Mucosa of gallbladder (tissue), 1 donor: Measurements from ENCODE around the gene BICRA. TPM values are rescaled to one million over a fixed set of nuclear protein-coding genes. Genes with fewer than 3 reads are reported as not detected.
"Not testable (repeated sequence)": the region's sequence is repeated elsewhere in the genome, so short reads cannot be mapped to it uniquely, and the experiment has no call there.

ENCODE experiments used
- DNase-seq: peaks from one replicate; pipeline ENCODE4 v3.0.0-alpha.2; 2020; ENCODE audit warnings: low spot score
- total RNA-seq: library from RNA; stranded (reverse); gene quantifications from one replicate; pipeline ENCODE4 v1.2.1, GENCODE V29; 2021
- donor health status: DM: no; HTN: no; CAD: no.

Gene BICRA
- total RNA-seq, 1 donor from 2014 or later = 20.9 TPM

GRCh38 chr19:47714855-47715254, 105.9 kb downstream of the BICRA start:
- not testable (repeated sequence) for DNase-seq

GRCh38 chr19:47716270-47716937, 107.5 kb downstream of the BICRA start:
- DNase-seq = no peak

- not testable (repeated sequence) for DNase-seq
These were observed 109.6 kb downstream of the BICRA start for GRCh38 chr19:47718415-47719046.

GRCh38 chr19:47719047-47719859, 110.3 kb downstream of the BICRA start:
- DNase-seq = peak; percentile 87

GRCh38 chr19:47720669-47721422, 111.9 kb downstream of the BICRA start:
- DNase-seq = no peak

- DNase-seq = peak; percentile 68
These were observed 114.6 kb downstream of the BICRA start for GRCh38 chr19:47723581-47723940.

- no peak for DNase-seq
These were observed 116.9 kb downstream of the BICRA start for GRCh38 chr19:47725759-47726401.

- DNase-seq = no peak
These were observed 117.5 kb downstream of the BICRA start for GRCh38 chr19:47726467-47726866.

- DNase-seq = not testable (repeated sequence)
These were observed 119.4 kb downstream of the BICRA start for GRCh38 chr19:47728295-47728694.

GRCh38 chr19:47729468-47729798, 120.5 kb downstream of the BICRA start:
- peak; percentile 58 for DNase-seq

- peak; percentile 63 for DNase-seq
These were observed 121.0 kb downstream of the BICRA start for GRCh38 chr19:47729799-47730520.

- DNase-seq = no peak
These were observed 121.6 kb downstream of the BICRA start for GRCh38 chr19:47730521-47730889.

- no peak for DNase-seq
These were observed 122.0 kb downstream of the BICRA start for GRCh38 chr19:47730910-47731309.

GRCh38 chr19:47735131-47735530, 126.2 kb downstream of the BICRA start:
- no peak for DNase-seq

GRCh38 chr19:47740866-47741519, 132.1 kb downstream of the BICRA start:
- DNase-seq = no peak

GRCh38 chr19:47741544-47742140, 132.7 kb downstream of the BICRA start:
- no peak for DNase-seq

GRCh38 chr19:47742634-47743033, 133.7 kb downstream of the BICRA start:
- DNase-seq = no peak

- peak; percentile 98 for DNase-seq
These were observed 136.3 kb downstream of the BICRA start, which contains the start of gene NOP53 for GRCh38 chr19:47745010-47745901. Gene NOP53, plus strand, starts transcription at chr19:47745546. Its CDS starts 14 bp downstream, at chr19:47745560.

- not testable (repeated sequence) for DNase-seq
These were observed 137.2 kb downstream of the BICRA start for GRCh38 chr19:47746129-47746528.
